SKM-1 treated with dmso at 0.1 percent for 144 hours (cell line): Measurements from ENCODE around the gene FAM98A.
A peak's percentile ranks its signal among the peaks of the same experiment; 100 is the strongest.

ENCODE experiments used
- DNase-seq: peaks from one replicate; lab custom pipeline; 2025; ENCODE audit not compliant: unreplicated experiment; lab: John Stamatoyannopoulos, UW

Gene FAM98A

DNA sequence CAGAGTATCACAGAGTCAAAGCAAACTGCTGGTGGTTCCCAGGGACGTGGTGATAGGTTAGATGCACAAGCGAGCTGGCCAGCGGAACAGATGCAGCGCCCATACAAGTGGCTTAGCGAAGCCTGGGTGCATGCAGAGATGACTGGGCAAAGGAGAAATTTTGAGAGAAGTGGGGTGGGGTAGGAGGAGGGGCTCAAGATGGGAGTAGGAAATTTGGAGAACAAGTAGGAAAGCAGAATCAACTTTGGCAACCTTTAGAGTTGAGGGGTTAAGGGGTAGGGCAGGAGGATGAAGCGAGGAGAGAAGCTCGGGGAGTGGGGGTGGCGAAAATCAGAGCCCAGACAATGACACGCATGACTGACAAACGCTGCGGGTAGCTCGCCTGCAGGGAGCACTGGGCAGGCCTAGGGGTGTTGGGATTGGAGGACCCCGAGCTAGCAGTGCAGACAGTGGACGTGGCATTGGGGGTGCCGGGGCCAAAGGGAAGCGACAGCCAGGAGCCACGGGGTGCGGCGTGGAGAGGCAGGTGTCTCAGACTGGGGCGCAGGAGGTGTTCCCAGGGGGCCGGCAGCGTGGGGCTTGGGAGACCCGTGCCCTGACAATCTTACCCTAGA, 431 bp downstream of the FAM98A start:
- no peak for DNase-seq

DNA sequence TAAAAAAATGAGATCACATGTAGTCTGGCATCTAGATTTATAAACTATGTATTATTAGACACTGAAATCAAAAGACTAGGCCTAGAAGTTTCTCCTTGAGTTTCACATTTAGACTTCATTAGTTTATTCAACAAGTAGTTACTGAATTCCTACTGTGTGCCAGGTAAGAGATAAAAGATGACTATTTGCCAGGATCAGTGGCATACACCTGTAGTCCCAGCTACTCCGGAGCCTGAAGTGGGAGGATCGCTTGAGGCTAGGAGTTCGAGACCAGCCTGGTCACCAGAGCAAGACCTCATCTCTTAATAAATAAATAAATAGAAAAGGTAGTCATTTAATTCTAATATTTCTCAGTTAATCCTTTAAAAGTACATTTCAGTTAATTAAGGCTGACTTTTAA, 2.1 kb downstream of the FAM98A start:
- DNase-seq, result no peak

DNA sequence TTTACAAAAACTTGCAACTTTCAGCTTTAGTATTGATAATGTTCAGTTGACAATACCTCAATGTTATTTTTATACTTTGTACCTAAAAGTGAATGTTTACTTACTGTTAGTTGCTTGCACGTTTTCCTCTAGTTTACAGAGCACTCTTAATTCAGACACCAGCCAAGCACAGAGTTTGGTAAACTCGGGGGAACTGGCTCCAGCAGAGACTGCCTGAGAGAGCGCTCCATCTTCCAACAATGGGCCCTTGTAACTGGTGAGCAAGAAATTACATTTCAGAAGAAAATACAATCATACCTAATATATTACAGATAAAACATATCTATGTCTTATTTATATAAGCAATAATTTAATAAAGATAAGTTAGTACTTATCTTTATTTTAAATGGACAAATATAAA, 3.7 kb downstream of the FAM98A start:
- DNase-seq, result no peak

DNA sequence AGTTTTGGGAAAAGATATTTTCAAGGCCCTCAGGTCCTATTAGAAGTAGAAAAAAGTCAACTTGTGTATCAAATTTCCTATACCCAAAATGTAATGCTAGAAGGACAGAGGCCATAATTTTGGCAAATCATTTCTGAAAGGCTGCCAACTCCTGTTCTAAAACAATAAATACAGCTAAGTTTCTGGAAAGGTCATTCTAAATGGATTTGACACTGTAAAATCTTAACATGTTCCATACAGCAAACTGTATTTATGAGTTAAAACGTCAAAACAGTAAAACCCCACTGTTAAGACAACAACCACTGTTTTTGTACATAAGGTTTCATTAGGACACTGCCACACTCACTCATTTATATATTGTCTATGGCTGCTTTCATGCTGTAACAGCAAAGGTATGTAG, 9.7 kb downstream of the FAM98A start:
- no peak for DNase-seq

DNA sequence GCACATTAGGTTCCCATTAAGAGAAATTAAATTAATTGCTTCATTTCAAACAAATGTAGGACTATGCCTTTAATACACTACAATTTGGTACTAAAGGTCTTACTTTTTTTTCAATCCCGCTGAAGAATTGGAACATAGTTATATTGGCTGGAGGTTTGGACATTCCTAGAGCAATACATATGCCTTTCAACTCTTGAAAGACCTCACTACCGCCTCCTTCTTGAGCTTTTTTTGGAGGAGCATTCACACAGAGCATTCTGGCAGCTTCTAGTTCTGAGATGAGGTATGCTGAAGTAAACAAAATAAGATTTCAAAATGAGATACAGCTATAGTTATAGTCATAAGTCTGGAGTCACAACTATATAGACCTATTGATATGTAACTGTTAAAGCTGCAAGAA, 10.9 kb downstream of the FAM98A start:
- no peak for DNase-seq

DNA sequence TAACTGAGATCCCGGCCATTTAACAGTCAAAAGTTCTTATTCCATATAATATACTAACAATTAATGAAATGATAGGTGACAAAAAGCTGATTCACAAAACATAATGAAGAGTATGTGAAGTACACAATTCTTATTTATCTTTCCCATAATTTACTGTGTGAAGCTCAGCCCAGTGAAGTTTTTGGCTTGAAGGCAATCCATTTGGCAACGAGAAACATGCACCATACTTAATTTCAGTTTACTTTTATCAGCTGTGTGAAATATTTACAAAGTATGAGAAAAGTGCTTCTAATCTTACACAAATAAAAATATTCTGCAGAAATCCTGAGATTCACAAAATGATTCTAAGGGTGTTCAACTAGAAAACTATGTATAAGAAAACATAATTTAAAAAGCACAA, 12.3 kb downstream of the FAM98A start:
- no peak for DNase-seq

DNA sequence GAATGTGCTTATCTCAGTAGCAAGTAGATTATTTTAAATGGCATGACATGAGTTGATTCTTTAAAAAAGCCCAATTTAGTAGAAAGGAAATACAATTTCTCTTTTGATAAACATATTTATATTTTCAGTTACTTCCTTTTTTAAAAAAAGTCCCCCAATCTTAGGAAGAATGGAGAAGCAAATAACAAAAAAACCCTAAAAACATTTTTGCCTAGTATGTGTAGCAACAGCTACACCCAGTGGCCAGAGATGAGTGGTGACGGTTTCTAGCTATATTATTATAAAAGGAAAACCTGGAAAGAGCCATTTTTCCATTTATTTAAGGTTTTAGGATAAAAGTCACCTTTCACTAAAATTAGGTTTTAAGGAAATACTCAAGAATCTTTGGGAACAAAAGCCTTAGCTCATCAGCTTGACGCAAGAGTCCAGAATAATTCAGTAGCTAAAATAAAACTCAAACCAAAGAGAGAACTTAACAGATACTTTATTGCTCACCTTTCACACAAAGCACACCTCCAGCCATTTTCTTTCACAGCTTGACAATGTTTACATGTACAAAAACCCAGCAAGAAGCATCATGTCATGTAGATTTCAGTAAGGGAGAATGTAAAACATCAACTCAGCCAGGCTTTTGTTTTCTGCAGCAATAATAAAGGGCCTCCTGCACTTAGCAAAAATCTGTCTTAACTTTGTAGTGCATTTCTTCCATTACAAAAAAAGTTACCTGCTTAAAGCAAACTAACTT, 15.7 kb downstream of the FAM98A start:
- peak; percentile 54 for DNase-seq

DNA sequence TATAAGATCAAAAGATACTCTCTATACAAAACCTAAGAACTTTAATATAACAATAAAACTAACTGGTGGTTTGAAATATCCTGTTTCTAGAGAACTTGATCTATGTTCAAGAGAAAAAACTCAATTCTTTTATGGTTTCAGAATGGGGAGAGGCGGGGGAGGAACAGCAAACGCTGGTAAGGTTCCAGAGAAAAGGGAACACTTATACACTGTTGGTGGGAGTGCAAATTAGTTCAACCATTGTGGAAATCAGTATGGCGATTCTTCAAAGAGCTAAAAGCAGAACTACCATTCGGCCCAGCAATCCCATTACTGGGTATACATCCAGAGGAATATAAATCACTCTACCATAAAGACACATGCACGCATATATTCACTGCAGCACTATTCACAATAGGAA, 17.2 kb downstream of the FAM98A start:
- DNase-seq, result no peak

DNA sequence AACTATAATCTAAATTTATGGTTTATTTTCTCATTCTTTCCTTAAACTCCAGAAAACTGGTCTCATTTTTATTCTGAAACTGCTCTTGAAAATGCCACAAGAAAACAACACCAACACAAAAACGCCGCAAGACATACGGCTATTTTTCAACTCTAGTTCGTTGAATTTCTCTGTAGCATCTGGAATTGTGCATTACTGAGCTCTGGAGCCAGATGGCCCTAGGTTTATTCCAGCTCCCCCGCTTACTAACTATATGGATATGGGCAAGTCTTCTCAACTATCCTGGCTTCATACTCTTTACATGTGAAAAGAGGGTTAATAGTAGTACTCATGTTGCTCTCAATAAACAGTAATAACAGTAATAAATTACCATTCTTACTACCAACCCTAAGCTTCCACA, 19.9 kb downstream of the FAM98A start:
- DNase-seq, result no peak

DNA sequence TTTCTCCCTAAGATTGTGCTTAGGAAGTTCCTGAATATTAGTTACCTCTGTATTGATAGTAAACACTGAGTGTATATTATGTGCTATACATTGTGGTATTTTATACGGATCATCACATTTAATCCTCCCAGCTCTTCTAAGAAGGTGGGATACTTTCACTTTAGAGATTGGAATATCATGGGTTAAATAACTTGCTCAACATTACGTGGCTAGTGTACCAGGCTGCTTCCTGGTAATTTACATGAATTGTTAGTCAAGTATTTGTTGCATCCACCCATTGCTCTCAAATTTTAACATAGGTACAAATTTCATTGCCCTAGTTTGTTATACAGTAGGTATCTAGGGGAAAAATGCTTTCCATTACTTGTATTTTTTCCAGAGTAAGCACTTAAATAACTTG, 21.4 kb downstream of the FAM98A start:
- DNase-seq, result no peak

DNA sequence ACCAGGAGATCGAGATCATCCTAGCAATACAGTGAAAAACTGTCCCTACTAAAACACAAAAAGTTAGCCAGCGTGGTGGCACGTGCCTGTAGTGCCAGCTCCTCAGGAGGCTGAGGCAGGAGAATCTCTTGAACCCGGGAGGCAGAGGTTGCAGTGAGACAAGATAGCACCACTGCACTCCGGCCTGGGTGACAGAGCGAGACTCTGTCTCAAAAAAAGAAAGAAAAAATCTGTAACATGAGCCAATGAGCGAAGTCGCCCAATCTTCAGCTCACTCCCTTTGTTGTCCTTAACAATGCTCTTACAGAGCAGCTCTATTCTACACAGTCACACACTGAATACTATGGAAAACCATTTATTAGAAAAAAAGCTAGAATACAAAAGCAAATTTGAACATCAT, 22.0 kb downstream of the FAM98A start:
- DNase-seq, result no peak

DNA sequence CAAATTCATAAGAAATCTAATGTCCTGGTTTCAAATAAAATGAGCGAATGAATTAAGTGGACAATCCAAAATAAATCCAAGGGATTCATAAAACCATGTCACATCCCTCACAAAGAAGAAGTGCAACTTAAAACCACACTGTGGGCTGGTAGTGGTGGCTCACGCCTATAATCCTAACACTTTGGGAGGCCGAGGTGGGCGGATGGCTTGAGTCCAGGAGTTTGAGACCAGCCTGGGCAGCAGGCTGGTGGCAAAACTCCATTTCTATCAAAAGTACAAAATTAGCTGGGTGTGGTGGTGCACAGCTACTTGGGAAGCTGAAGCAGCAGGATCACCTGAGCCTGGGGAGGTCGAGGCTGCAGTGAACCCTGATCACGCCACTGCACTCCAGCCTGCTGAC, 25.4 kb downstream of the FAM98A start:
- no peak for DNase-seq

DNA sequence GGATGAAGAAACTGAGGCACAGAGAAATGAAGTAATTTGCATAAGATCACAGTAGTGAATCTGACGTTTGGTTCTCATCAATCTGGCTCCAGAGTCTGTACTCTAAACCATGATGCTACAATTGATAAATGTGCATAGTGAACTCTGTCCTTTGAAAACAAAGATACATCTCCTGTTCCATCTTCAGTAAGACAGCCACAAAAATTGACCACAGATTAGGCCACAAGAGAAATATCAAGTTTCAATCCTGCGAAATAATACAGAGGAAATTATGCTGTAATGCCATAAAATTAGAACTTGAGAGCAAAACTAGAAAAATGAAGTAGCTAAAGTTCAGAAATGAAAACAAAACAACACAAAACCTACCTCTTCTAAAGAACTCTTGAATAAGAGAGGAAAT, 28.4 kb downstream of the FAM98A start:
- no peak for DNase-seq

DNA sequence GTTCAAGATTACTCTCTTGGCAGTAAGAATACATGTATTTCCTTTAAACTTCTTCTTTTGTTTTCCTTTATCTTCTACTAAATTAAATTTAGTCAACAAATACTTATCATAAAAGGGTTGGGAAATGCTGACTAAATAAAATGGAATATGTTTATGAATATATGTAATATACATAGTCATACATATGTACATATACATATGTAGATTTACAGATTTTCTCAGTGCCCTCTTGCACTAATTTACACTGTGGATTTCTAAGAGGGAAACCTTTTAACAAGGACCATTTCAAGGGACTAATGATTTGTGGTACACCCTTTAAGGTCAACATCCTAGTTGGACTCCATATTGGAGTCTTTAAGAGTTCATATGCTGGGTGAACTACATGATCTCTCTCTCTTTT, 37.2 kb downstream of the FAM98A start:
- DNase-seq, result no peak

DNA sequence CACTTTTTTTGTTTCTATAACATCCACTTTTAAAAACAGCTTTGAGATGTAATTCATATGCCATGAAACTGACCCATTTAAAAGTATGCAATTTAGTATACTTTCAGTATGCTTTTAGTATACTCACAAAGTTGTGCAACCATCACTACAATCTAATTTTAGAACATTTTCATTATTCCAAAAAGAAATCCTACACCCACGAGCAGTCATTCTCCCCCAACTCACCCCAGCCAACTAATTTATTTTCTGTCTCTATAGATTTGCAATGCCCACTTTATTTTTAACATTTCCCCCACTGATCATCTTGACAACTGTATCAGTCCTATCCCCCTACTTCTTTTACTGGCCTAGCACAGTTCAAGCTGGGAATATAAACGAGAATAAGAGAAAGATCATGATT, 39.1 kb downstream of the FAM98A start:
- no peak for DNase-seq

DNA sequence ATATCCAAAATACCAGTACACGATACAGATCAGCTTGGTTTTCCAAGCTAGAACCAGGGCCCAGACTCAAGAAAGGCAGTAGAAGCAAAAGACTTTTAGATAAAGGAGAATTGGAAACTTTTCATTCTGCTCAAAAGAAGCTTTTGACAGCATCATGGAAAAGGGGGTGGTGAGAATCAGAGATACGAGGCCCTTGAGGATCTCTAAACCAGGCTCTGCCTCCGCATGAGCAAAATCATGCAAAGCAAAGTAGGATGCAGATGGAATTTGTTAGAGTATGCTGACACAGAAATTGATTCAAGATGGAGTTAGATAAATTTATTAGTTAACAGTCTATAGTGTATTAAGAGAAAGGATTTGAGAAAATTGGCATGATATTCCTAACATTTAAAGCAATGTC, 39.8 kb downstream of the FAM98A start:
- no peak for DNase-seq

DNA sequence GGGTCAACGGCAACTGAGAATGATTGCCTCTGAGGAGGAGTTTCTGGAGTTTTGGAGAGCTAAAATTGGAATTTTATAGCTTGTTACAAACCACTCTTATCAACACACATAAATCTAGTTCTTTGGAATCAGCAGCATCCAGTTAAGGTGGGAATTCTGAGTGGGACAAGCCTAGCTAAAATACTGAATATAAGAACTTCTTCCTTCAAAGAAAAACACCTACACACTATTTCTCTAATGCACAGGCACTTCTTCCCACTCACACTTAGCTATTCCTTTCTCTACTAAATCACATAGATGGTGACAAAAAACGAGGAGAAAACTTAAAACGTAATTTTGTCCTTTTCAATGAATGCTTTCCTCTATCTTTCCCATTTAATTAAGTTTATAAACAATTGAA, 43.4 kb downstream of the FAM98A start:
- no peak for DNase-seq

DNA sequence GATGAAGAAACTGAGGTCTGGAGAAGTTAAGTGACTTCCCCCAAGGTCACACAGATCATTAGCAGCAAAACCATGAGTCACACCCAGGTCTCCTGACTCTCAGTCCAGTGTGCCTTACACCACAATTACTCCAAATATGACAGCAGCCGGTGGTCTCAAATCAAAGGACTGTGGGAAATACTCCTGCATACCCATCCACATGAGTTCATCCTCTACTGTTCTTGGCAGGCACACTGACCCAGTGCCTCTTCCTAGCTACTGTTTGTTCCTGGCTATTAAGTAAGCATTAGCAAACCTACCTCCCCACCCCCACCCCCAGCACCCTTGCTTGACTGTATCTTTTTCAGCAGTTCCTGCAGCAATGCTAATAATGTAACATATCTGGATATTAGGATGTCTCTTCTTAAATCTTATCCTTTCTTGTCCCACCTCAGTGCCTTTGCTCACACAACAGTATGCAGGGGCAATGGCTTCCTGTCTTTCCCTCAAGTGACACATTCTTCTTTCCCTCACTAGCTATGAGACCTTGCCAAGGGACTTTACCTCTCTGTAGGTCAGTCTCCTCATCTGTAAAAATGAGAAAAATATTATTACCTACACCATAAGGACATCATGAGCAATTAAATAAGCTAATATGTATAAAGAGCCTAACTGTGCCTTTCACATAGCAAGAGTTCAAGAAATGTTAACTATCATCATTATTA, 46.2 kb downstream of the FAM98A start:
- peak; percentile 21 for DNase-seq

DNA sequence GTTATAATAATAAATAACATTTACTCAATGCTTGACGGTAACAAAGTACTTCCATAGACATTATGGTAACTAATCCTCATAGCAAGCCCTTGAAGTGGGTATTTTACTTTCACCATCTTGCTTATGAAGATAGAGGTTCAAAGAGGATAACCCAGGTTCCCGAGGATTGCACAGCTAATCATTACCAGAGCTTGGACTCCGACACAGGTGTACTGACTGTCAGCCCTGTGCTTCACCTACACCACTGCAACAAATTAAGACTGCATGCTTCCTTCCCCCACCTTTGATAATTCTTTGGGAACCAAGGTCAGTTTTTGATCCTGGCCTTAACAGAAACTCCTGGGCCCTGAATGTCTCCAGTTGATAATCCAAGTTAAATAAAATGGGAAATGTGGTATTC, 48.9 kb downstream of the FAM98A start:
- DNase-seq, result no peak

DNA sequence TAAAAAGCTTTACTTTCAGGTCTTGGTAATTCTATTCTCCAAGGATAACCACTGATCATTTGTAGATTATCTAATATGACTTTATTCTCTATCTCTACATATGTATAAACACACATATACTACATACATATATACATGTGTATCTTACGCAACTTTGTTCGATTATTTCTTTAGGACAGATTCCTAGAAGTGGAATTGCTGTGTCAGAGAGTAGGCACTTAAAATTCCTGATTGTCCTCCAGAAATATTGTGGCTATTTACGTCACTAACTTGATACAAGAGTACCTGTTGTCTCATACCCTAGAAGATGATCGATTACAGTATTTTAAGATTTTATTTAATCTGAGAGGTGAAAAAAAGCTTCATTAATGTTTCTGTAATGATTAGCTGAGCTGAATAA, 57.9 kb downstream of the FAM98A start:
- no peak for DNase-seq

DNA sequence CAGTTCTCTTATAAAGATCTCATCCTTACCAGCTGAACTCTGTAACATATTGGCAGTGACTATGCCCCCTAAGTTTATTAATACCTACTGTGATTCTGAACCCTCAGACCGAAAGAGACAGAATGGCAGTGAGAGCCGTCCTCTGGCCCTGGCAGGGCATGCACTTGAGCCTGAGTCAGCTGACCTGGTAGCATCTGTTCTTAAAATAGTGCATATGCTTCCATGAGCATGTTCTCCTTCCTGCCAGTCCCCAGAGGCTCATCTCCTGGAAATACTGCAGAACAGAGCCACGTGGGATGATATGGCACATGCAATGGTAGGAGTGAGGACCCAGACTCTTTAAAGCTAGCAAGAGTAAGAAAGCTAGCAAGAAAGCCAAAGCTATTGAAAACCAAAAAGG, 63.7 kb downstream of the FAM98A start:
- no peak for DNase-seq
